Prostate gland (tissue), 2 donors: ENCODE measurements around the gene SLC9A6. TPM values are rescaled to one million over a fixed set of nuclear protein-coding genes. Genes with fewer than 3 reads are reported as not detected.
A peak's percentile ranks its signal among the peaks of the same experiment; 100 is the strongest.

Experiments
- DNase-seq: peaks from one replicate; pipeline ENCODE4 v3.0.0-alpha.2; 2019; ENCODE audit warnings: low spot score
- H3K27ac ChIP-seq, 2 donors: fragments of 200-600 bp; sonication (generic); 2 replicates each; pipeline ENCODE4 v1.5.1; 2017 to 2019
- H3K27me3 ChIP-seq: fragments of 200-600 bp; sonication (generic); replicated peaks from 2 replicates; pipeline ENCODE4 v1.5.1; 2019; ENCODE audit not compliant: insufficient read depth
- H3K36me3 ChIP-seq, 2 donors: fragments of 200-600 bp; sonication (generic); 1 replicate in 1 of 2; 2 replicates in 1 of 2; pipeline versions ENCODE4 v1.5.1 to v1.8.1; 2017 to 2019
- H3K4me1 ChIP-seq: fragments of 200-600 bp; sonication (generic); replicated peaks from 2 replicates; pipeline ENCODE4 v1.5.1; 2019
- H3K4me3 ChIP-seq, 2 donors: fragments of 200-600 bp; sonication (generic); 2 replicates each; pipeline ENCODE4 v1.5.1; 2017 to 2019
- H3K9me3 ChIP-seq: fragments of 200-600 bp; sonication (generic); 2 replicates; pipeline ENCODE4 v1.5.1; 2017
- CTCF ChIP-seq, 4 experiments: fragments of 200-600 bp in 2 of 4; fragments of 450-650 bp in 2 of 4; sonication (generic) in 2 of 4; IDR thresholded peaks; 1 replicate in 3 of 4; 2 replicates in 1 of 4; pipeline ENCODE4 v1.5.1; 2016 to 2019; ENCODE audit warnings: antibody characterized with exemption in 4 of 4, mild to moderate bottlenecking in 2 of 4, moderate library complexity in 2 of 4
- POLR2A ChIP-seq: fragments of 450-650 bp; IDR thresholded peaks from one replicate; pipeline ENCODE4 v1.6.1; 2016; ENCODE audit warnings: antibody characterized with exemption, mild to moderate bottlenecking
- POLR2AphosphoS5 ChIP-seq: sonication (generic); formaldehyde crosslinking; IDR thresholded peaks from one replicate; pipeline ENCODE4 v1.6.1; 2017; ENCODE audit warnings: antibody characterized with exemption
- WGBS: methylation state at CpG from one replicate; pipeline ENCODE4 v1.1.5; 2018; 5-methylcytosine and 5-hydroxymethylcytosine counted together
- intact Hi-C: fragments of 100-400 bp; cut with DNase I; formaldehyde crosslinking; loops from one replicate; pipeline ENCODE4 v1.14.2; 2022
- total RNA-seq, 2 donors: library from RNA; depleted of rRNA; stranded (reverse); fragments of >200 nt; gene quantifications; one replicate each; pipeline ENCODE4 v1.1.0, GENCODE V29; 2016

Gene SLC9A6
- total RNA-seq, 2 donors from 2014 or later: 7.4 to 14.5 TPM

DNA sequence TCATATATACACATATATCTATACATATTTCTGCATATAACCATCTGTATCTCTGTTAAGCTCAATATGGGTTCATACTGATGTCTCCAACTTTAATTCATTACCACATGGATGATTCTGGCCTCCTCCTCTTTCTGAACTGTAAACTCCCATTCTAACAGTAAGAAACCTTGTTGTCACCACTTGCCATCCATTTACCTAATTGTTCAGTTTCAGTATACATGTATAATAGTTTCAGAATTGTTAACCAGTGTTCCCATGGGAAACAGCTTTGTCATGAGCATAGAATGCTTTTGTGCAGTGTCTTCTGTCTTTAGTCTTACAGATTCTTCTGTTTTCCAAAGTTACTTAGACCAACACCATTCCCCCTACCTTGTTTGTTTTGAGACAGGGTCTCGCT lies 35.9 kb downstream of the SLC9A6 start:
- TF ChIP-seq POLR2AphosphoS5 (no peak), CTCF (IDR thresholded peaks at IDR 0.05) (no peak), POLR2A (no peak)
- no peak for DNase-seq
- WGBS: 100% methylated on average over 1 of the region's 1 CpG
- Histone ChIP-seq H3K4me1 (no peaks in the 10 kb centered on the region), H3K4me3 (no peak overlapping the region), H3K9me3 (no peaks in the 10 kb centered on the region), H3K27ac (no peak overlapping the region), H3K27me3 (no peaks in the 10 kb centered on the region), H3K36me3 (no peaks in the 10 kb centered on the region)
- intact Hi-C loops: no loop called here

DNA sequence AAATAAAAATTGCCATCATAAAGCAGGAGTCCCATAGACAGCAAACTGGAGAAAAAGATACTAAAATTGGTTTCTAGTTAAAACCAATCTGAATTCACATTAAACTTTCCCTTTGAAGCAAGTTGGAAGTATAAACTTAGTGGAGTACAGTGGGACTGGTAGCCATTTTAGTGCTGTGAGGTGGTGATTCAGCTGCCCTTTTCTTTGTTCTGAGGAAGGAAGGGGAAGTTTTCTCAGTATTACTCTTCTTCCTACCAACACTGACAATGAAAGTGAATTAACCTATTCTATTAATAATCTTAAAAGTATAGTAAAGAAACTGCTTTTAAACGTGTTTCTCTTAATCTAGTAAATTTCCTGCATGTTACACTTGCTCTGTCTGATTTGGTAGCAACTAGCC lies 36.7 kb downstream of the SLC9A6 start:
- Histone ChIP-seq H3K36me3 (no peaks in the 10 kb centered on the region), H3K27me3 (no peaks in the 10 kb centered on the region), H3K9me3 (no peaks in the 10 kb centered on the region), H3K4me1 (no peaks in the 10 kb centered on the region), H3K4me3 (no peak overlapping the region), H3K27ac (no peak overlapping the region)
- intact Hi-C loops: no loop called here
- WGBS: 76% methylated on average over 1 of the region's 1 CpG
- DNase-seq: no peak
- TF ChIP-seq POLR2A (no peak), CTCF (IDR thresholded peaks at IDR 0.05) (no peak), POLR2AphosphoS5 (no peak)

- Histone ChIP-seq H3K36me3 (no peaks in the 10 kb centered on the region), H3K4me3 (no peak overlapping the region), H3K4me1 (no peaks in the 10 kb centered on the region), H3K9me3 (no peaks in the 10 kb centered on the region), H3K27ac (no peak overlapping the region), H3K27me3 (no peaks in the 10 kb centered on the region)
- TF ChIP-seq POLR2AphosphoS5 (no peak), CTCF (IDR thresholded peaks at IDR 0.05) (no peak), POLR2A (no peak)
- no peak for DNase-seq
- intact Hi-C loops: loop anchor here (5.0 kb wide), 2 partner anchors 142 to 242 kb away; no protein-coding TSS in a partner anchor
- WGBS: 94% methylated on average over 3 of the region's 3 CpGs
Measured at GRCh38 chrX:136025091-136025490, 39.9 kb downstream of the SLC9A6 start.

DNA sequence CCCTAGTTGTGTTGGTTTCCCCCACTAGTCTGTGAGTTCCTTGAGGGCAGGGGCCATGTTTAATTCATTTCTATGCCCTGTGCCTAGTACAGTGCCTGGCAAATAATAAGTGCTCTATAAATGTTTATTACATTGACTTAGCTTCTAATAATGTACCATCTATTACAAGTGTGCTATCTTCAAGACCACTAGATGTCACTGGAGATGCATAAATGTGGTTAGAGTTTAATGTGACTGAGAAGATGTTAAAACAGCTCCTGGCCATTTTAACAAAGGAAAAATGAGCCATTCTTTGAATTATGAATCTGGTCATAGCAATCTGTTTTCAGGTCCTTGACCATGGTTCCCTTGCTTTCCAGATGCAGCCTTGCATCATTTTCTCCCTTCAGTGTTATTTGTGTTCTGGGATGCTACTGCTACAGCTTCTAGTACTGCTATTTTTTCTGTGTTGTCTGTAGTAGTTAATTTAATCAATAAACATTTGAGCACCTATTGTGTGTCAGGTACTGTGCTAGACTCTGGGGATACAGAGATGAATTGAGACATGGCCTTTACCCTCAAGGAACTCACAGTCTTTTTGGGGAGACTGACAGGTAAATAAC lies 43.2 kb downstream of the SLC9A6 start:
- Histone ChIP-seq H3K4me1 (no peaks in the 10 kb centered on the region), H3K4me3 (no peak overlapping the region), H3K36me3 (no peaks in the 10 kb centered on the region), H3K27ac (no peak overlapping the region), H3K9me3 (no peaks in the 10 kb centered on the region), H3K27me3 (no peaks in the 10 kb centered on the region)
- intact Hi-C loops: loop anchor here (5.0 kb wide), 2 partner anchors 139 to 239 kb away; no protein-coding TSS in a partner anchor
- DNase-seq: peak; percentile 4
- TF ChIP-seq CTCF (IDR thresholded peaks at IDR 0.05): peak in 3 of 4 experiments; percentile 50 to 68 (median 62)
- no peak for TF ChIP-seq POLR2A

DNA sequence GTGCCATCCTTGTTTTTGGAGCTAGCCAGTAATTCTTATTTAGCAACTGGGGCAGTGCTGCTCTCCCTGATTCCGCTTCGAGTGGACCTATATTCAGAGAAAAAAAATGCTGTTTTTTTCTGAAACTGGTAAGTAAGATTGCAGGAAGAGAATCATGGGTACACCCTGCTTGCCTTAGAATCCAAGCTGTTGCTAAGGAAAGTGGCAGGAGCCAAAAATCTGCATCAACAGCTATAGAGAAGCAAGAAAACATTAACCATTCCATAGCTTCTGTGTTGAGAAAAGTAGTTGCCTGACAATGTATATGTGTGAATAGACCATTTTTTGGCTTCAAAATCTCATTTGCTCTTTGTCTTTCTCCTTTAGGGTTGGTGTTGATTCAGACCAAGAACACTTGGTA lies 44.5 kb downstream of the SLC9A6 start:
- Histone ChIP-seq H3K36me3 (no peaks in the 10 kb centered on the region), H3K4me1 (no peaks in the 10 kb centered on the region), H3K4me3 (no peak overlapping the region), H3K27me3 (no peaks in the 10 kb centered on the region), H3K27ac (no peak overlapping the region), H3K9me3 (no peaks in the 10 kb centered on the region)
- intact Hi-C loops: loop anchor here (5.0 kb wide), 2 partner anchors 138 to 238 kb away; no protein-coding TSS in a partner anchor
- whole genome bisulfite sequencing: 94% methylated on average over 2 of the region's 2 CpGs
- no peak for DNase-seq
- TF ChIP-seq CTCF (IDR thresholded peaks at IDR 0.05) (no peak), POLR2A (no peak), POLR2AphosphoS5 (no peak)
